GM21447 (cell line): Measurements from ENCODE around the gene SOCS4.
"Not testable (repeated sequence)": the region's sequence is repeated elsewhere in the genome, so short reads cannot be mapped to it uniquely, and the experiment has no call there.

Experiments
- ATAC-seq: cut with Tn5 transposase; IDR thresholded peaks from one replicate; pipeline ENCODE4 v1.9.1; 2021; ENCODE audit not compliant: unreplicated experiment

Gene SOCS4

GRCh38 chr14:55051423-55052268, 24.6 kb downstream of the SOCS4 start, which contains the start of gene MAPK1IP1L:
MAPK1IP1L (plus strand) TSS chr14:55051647; CDS start chr14:55061684, 10,037 bp downstream.
- ATAC-seq = peak; percentile 81

- ATAC-seq = peak; percentile 17
Observed at GRCh38 chr14:55052269-55052930, 25.4 kb downstream of the SOCS4 start.

- no peak for ATAC-seq
Observed at GRCh38 chr14:55053018-55053417, 26.0 kb downstream of the SOCS4 start.

GRCh38 chr14:55053500-55053899, 26.5 kb downstream of the SOCS4 start:
- no peak for ATAC-seq

- ATAC-seq = no peak
Observed at GRCh38 chr14:55054098-55054497, 27.1 kb downstream of the SOCS4 start.

GRCh38 chr14:55057919-55058318, 30.9 kb downstream of the SOCS4 start:
- no peak for ATAC-seq

- no peak for ATAC-seq
Observed at GRCh38 chr14:55059333-55059732, 32.3 kb downstream of the SOCS4 start.

GRCh38 chr14:55062517-55063351, 35.7 kb downstream of the SOCS4 start:
- ATAC-seq = no peak

GRCh38 chr14:55064896-55065295, 37.9 kb downstream of the SOCS4 start:
- not testable (repeated sequence) for ATAC-seq

GRCh38 chr14:55065411-55065810, 38.4 kb downstream of the SOCS4 start:
- ATAC-seq = no peak

- ATAC-seq = peak; percentile 44
Observed at GRCh38 chr14:55066223-55066622, 39.2 kb downstream of the SOCS4 start.

GRCh38 chr14:55070981-55071411, 44.0 kb downstream of the SOCS4 start:
- no peak for ATAC-seq

- peak; percentile 43 for ATAC-seq
Observed at GRCh38 chr14:55071870-55072640, 45.0 kb downstream of the SOCS4 start.

GRCh38 chr14:55073856-55074255, 46.8 kb downstream of the SOCS4 start:
- ATAC-seq = no peak

GRCh38 chr14:55074662-55075061, 47.6 kb downstream of the SOCS4 start:
- ATAC-seq = peak; percentile 55

GRCh38 chr14:55075628-55076175, 48.7 kb downstream of the SOCS4 start:
- ATAC-seq = no peak

GRCh38 chr14:55077170-55078151, 50.4 kb downstream of the SOCS4 start:
- ATAC-seq = no peak

- ATAC-seq = not testable (repeated sequence)
Observed at GRCh38 chr14:55079961-55080360, 52.9 kb downstream of the SOCS4 start.
